Fibroblast of upper back skin (primary cell): Measurements from ENCODE around the gene C6orf132.

Experiments
- DNase-seq: peaks from one replicate; pipeline ENCODE4 v3.0.0-alpha.2; 2013

The C6orf132 gene

DNA sequence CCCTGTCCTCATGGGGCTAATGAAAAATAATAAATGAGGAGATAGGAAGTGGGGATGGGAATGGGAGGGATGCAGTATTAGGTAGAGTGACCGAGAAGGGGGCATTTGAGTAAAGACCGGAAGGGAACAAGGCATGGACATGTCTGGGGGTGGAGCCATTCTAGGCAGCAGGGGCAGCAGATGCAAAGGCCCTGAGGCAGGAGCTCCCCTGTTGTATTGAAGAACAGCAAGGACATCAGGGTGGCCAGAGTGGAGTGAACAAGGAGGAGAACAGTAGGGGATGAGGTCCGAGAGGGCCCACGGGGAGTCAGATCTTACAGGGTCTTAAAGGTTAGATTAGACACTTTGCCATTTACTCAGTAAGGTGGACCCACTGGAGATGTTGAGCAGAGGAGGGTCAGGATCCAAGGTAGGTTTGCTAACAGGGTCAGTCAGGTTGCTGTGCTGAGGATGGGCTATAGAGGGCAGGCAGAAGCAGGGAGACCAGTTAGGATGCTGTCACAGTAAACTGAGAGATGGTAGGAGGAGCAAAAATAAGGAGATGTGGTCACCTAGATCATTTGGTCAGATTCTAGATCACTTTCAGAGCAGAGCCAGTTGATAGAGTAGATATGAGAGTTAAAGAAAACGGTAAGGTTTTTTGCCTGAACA, 73.4 kb downstream of the C6orf132 start:
- no peak for DNase-seq

DNA sequence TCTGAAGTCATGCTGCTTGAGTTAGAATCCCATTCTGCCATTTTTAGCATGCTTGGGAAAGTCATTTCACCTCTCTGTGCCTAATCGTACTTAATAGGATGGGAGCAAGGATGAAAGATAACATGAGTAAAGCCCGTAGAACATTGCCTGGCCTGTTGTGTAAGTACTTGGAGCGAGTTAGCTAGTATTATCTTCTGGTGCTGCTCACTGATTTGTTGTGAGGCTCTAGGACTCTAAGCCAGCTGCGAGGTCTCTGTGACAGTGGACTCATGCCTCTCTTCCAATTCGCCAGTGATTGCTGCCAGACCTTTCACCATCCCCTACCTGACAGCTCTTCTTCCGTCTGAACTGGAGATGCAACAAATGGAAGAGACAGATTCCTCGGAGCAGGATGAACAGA, 74.2 kb downstream of the C6orf132 start:
- no peak for DNase-seq

DNA sequence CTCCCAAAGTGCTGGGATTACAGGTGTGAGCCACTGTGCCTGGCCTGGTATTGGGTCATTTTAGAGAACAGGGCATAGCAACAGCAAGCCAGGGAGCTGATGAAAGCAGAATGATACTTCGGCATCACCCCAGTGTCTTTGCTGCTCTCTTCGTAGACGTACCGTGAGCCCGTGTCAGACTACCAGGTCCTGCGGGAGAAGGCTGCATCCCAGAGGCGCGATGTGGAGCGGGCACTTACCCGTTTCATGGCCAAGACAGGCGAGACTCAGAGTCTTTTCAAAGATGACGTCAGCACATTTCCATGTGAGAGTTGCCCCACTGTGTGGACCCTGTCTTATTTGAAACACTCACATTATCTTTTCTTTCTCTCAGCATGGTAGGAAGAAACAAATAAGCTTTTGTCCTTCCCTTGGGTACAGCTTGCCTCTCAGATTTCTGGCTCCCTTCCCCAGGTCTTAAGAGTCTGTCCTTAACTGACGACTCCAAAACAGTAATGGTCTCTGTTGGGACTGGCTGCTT, 76.2 kb downstream of the C6orf132 start:
- no peak for DNase-seq

DNA sequence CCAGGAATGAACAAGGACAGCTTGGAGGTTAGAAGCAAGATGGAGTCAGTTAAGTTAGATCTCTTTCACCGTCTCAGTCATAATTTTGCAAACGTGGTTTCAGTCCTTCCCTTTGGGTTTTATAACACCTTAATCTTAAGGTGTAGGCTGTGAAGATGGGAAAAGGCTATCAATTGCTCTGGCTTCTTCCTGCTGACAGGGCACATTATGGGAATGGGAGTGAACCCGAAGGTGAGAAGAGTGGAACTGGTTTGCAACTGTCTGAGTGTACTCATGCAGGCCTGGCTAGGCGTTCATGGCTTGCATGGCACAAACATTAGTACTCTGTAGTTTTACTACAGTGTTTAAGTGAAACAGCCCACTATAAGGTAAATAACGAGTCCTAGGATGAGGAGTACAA, 82.7 kb downstream of the C6orf132 start:
- DNase-seq = no peak

DNA sequence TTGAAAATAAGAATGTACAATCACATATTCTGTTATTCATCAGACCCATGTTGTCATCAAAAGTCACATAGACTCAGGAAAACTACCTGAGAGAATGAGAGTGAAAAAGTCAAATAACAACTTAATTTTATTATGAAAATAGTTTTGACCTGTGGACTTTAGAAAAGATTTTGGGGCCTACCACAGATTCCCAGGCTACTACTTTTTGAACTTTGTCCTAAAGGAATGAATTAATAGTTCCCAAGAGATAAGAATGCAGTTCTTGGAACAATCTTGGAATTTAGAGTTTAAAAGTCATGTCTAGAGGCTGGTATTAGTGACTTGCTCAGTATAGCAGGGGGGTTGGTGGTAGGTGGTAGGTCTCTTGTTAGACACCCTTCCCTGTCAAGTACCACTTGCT, 88.8 kb downstream of the C6orf132 start:
- no peak for DNase-seq

DNA sequence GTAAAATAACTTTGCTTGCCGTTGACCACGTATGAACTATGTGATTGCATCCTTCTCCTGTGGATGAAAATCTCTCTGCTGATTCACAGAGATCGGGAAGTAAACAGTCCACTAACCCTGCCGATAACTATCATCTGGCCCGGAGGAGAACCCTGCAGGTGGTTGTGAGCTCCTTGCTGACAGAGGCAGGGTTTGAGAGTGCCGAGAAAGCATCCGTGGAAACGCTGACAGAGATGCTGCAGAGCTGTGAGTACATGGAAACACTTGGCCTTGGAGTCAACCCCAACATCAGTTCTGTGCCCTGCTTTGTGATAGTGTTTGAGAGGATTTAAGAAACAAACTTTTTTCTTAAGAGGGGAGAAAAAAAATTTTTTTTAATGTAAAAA, 91.2 kb downstream of the C6orf132 start:
- no peak for DNase-seq
